Kidney (tissue), 14 donors: ENCODE measurements around the gene TEX38. TPM values are rescaled to one million over a fixed set of nuclear protein-coding genes. Genes with fewer than 3 reads are reported as not detected.
"Not testable (repeated sequence)": the region's sequence is repeated elsewhere in the genome, so short reads cannot be mapped to it uniquely, and the experiment has no call there.

ENCODE experiments used
- DNase-seq, 5 donors: peaks; one replicate each; pipeline ENCODE4 v3.0.0-alpha.2; 2013 to 2020
- FAIRE-seq: peaks from 2 replicates; lab custom pipeline; 2012; peaks lifted over from hg19 to GRCh38; lab: Jason Lieb, UNC
- H3K27ac ChIP-seq, 2 donors: one replicate each; pipeline ENCODE4 v1.7.0; 2013; ENCODE audit warnings: low read depth in 2 of 2, low read length in 2 of 2, inconsistent platforms in 1 of 2
- H3K27me3 ChIP-seq: one replicate; pipeline ENCODE4 v1.7.1; 2013; ENCODE audit warnings: low read length, inconsistent platforms; ENCODE audit not compliant: control insufficient read depth, insufficient read depth
- H3K36me3 ChIP-seq, 3 donors: one replicate each; pipeline versions ENCODE4 v1.7.0 to v1.7.1; 2013; ENCODE audit warnings: low read length in 3 of 3, control low read depth in 1 of 3, inconsistent platforms in 1 of 3; ENCODE audit not compliant: insufficient read depth in 3 of 3, control insufficient read depth in 2 of 3
- H3K4me1 ChIP-seq, 3 donors: one replicate each; pipeline versions ENCODE4 v1.7.0 to v1.7.1; 2013; ENCODE audit warnings: low read length in 3 of 3, inconsistent platforms in 1 of 3, low read depth in 1 of 3; ENCODE audit not compliant: control insufficient read depth in 2 of 3, insufficient read depth in 2 of 3
- H3K4me3 ChIP-seq, 3 donors: one replicate each; pipeline versions ENCODE4 v1.7.0 to v1.8.1; 2013; ENCODE audit warnings: low read length in 3 of 3, control low read depth in 1 of 3, inconsistent platforms in 1 of 3
- H3K9ac ChIP-seq, 3 donors: one replicate each; pipeline versions ENCODE4 v1.7.0 to v1.7.1; 2013; ENCODE audit warnings: low read length in 3 of 3, control low read depth in 1 of 3, inconsistent platforms in 1 of 3
- H3K9me3 ChIP-seq, 3 donors: one replicate each; pipeline versions ENCODE4 v1.7.0 to v1.7.1; 2013; ENCODE audit warnings: low read length in 3 of 3, control low read depth in 1 of 3, inconsistent platforms in 1 of 3; ENCODE audit not compliant: control insufficient read depth in 2 of 3, insufficient read depth in 1 of 3
- intact Hi-C: fragments of 100-400 bp; cut with DNase I; formaldehyde crosslinking; loops from one replicate; pipeline ENCODE4 v1.11.1; 2022
- polyA plus RNA-seq: library from polyadenylated mRNA; stranded (reverse); fragments of 350-450 nt; fragmentation: Illumina TruSeq; extraction: RNeasy Lipid Tissue Mini Kit (QIAGEN cat#74804); gene quantifications from one replicate; pipeline ENCODE4 v1.2.3, GENCODE V29; 2014; ENCODE audit warnings: low read depth, low replicate concordance; ENCODE audit not compliant: insufficient read depth
- total RNA-seq: library from RNA; stranded (reverse); fragmentation: NEBNext Ultra II Directional; extraction: Animal tissue kit (Norgen Biotek cat#: 25700); gene quantifications from one replicate; pipeline ENCODE4 v1.2.1, GENCODE V29; 2021
- TF ChIP-seq, protein P1 (sequence below): IDR thresholded peaks from 3 replicates; pipeline ENCODE4 v1.5.1; 2012; ENCODE audit warnings: mild to moderate bottlenecking, moderate library complexity, borderline replicate concordance; ENCODE audit not compliant: insufficient read depth; ENCODE audit errors: extremely low read depth
- donor health status: control.
- donor health status: control.
- donor health status: control.
- donor health status: control.
- donor health status: control.
- donor health status: DM: yes; HTN: yes; CAD: no.
- donor health status: Normal renal cell carcinoma (clear cell type).

TEX38 gene
- total and polyA plus RNA-seq, 2 donors from 2014 or later, result 0.35 TPM; not detected in 1

DNA sequence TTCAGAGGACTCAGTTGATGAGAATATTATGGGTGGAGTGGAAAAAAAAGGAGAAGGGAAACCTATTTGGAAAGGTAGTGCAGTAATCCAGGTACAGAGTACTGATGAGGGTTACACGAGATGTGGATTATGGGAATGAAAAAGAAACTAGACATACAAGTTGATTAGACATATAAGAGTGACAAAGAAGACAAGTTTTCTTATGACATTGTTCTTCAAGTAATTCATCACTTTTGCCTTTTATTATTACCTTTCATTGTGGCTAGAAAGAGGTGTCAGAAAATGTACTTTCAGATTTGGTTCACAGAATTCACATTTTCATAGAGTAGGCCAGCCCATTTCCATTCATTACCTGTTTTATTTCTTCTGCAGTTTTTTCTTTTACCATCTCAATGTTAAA is 13.9 kb upstream of the TEX38 start:
- Histone ChIP-seq H3K9ac (no peak overlapping the region), H3K4me3 (no peak overlapping the region), H3K27me3 (no peaks in the 10 kb centered on the region), H3K4me1 (no peaks in the 10 kb centered on the region), H3K27ac (no peak overlapping the region), H3K9me3 (no peaks in the 10 kb centered on the region), H3K36me3 (peaks cover 5 to 18% (median 8%) of the 10 kb centered on the region in 3 donors)
- FAIRE-seq (no peak), DNase-seq (no peak)
- TF ChIP-seq, protein P1, sequence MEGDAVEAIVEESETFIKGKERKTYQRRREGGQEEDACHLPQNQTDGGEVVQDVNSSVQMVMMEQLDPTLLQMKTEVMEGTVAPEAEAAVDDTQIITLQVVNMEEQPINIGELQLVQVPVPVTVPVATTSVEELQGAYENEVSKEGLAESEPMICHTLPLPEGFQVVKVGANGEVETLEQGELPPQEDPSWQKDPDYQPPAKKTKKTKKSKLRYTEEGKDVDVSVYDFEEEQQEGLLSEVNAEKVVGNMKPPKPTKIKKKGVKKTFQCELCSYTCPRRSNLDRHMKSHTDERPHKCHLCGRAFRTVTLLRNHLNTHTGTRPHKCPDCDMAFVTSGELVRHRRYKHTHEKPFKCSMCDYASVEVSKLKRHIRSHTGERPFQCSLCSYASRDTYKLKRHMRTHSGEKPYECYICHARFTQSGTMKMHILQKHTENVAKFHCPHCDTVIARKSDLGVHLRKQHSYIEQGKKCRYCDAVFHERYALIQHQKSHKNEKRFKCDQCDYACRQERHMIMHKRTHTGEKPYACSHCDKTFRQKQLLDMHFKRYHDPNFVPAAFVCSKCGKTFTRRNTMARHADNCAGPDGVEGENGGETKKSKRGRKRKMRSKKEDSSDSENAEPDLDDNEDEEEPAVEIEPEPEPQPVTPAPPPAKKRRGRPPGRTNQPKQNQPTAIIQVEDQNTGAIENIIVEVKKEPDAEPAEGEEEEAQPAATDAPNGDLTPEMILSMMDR, result no peak
- intact Hi-C loops, result no loop called here

DNA sequence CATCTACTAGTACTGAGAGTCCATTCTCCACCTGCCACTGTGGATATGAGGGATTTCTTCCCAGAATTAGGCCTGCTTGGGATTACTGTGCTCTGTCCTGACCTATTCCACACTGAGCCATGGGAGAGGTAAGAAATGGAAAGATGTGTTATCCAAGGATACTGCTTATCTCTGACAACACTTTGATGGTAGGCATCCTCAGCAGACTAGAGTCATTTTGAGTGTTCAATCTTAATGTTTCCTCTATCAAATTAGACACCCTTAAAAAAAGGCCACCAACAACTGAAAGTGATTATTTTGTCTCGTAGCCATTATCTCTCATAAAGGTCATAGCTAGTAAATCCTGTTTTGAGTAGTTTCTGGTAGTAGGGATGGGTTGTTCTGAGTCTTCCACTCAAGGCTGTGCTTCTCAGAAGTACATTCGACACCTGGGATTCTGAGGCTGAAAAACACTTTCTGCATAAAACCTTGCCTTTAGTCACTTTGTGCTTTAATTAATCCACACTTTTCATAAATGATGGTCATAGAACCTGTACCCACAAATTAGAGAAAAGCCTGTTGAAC is 12.3 kb upstream of the TEX38 start:
- TF ChIP-seq, protein P1, result no peak
- no peak overlapping the region for H3K4me3 ChIP-seq
- DNase-seq (no peak), FAIRE-seq (no peak)
- intact Hi-C loops, result no loop called here
- H3K9me3 ChIP-seq, result no peaks in the 10 kb centered on the region
- H3K27ac ChIP-seq, result no peak overlapping the region
- no peaks in the 10 kb centered on the region for H3K4me1 ChIP-seq
- H3K9ac ChIP-seq, result no peak overlapping the region
- H3K27me3 ChIP-seq, result no peaks in the 10 kb centered on the region
- peaks cover 8 to 27% (median 10%) of the 10 kb centered on the region in 3 donors for H3K36me3 ChIP-seq

DNA sequence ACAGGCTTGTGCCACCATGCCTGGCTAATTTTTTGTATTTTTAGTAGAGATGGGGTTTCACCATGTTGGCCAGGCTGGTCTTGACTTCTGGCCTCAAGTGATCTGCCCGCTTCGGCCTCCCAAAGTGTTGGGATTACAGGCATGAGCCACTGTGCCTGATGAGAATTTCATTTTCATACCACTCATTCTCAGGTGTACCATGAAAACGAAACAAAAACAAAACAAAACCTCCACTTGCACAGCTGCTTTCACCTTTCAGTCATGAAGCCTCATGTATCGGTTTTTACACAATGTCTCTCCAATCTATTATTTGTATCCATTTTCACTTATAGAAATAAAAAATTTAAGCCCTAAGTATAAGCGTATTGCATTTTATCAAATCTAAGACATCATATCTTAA is 11.5 kb upstream of the TEX38 start:
- peaks cover 8 to 29% (median 11%) of the 10 kb centered on the region in 3 donors for H3K36me3 ChIP-seq
- intact Hi-C loops, H3K9ac ChIP-seq, H3K9me3 ChIP-seq, H3K4me3 ChIP-seq, H3K27me3 ChIP-seq, H3K4me1 ChIP-seq, FAIRE-seq, H3K27ac ChIP-seq, DNase-seq: not testable (repeated sequence)

DNA sequence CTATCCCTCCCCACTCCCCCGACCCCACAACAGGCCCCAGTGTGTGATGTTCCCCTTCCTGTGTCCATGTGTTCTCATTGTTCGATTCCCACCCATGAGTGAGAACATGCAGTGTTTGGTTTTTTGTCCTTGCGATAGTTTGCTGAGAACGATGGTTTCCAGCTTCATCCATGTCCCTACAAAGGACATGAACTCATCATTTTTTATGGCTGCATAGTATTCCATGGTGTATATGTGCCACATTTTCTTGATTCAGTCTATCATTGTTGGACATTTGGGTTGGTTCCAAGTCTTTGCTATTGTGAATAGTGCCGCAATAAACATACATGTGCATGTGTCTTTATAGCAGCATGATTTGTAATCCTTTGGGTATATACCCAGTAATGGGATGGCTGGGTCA is 8.7 kb upstream of the TEX38 start:
- intact Hi-C loops, H3K27me3 ChIP-seq, H3K9ac ChIP-seq, FAIRE-seq, H3K4me3 ChIP-seq, H3K9me3 ChIP-seq, DNase-seq, H3K27ac ChIP-seq, H3K4me1 ChIP-seq: not testable (repeated sequence)
- peaks cover 3 to 18% (median 6%) of the 10 kb centered on the region in 3 donors for H3K36me3 ChIP-seq
